ENCODE measurements around the gene LCN10. TPM values are rescaled to one million over a fixed set of nuclear protein-coding genes. Genes with fewer than 3 reads are reported as not detected.

The LCN10 gene
- total and polyA plus RNA-seq, 12 donors = 0.44 to 144 (median 3.1) TPM

DNA sequence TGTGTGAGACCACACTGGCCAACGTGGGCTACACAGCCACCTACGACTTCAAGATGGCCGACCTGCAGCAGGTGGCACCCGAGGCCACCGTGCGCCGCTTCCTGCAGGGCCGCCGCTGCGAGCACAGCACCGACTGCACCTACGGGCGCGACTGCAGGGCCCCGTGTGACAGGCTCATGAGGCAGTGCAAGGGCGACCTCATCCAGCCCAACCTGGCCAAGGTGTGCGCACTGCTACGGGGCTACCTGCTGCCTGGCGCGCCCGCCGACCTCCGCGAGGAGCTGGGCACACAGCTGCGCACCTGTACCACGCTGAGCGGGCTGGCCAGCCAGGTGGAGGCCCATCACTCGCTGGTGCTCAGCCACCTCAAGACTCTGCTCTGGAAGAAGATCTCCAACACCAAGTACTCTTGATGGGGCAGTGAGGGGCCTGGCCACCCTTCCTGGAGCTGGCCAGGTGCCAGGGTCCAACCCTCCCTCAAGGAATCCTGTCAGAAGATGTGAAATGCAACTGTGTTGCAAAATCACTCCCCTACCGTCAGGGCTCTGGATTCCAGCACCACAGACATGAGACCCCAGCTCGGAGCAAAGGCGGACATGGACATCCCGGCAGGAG lies 19.3 kb downstream of the LCN10 start:
- Histone ChIP-seq H3K36me3 (peaks cover 3 to 62% (median 34%) of the 10 kb centered on the region in 9 donors), H3K27ac (peak overlapping the region in 1 of 10 donors; percentile 3)
- intact Hi-C loops (cut with DNase I) = loop anchor here in 1 of 10 donors (1.0 kb wide), 1 partner anchor 46 kb away; no protein-coding TSS in a partner anchor

DNA sequence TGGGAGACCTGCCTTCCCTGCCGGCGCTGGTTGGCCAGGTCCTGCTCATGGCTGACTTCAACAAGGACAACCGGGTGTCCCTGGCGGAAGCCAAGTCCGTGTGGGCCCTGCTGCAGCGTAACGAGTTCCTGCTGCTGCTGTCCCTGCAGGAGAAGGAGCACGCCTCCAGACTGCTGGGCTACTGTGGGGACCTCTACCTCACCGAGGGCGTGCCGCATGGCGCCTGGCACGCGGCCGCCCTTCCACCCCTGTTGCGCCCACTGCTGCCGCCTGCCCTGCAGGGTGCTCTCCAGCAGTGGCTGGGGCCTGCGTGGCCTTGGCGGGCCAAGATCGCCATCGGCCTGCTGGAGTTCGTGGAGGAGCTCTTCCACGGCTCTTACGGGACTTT lies 19.8 kb downstream of the LCN10 start:
- ATAC-seq (no peak), DNase-seq (no peak)
- no peak for TF ChIP-seq CTCF (IDR thresholded peaks at IDR 0.05)
- Histone ChIP-seq H3K27me3 (no peaks in the 10 kb centered on the region), H3K27ac (peak overlapping the region in 1 of 10 donors; percentile 3), H3K36me3 (peaks cover 3 to 62% (median 34%) of the 10 kb centered on the region in 9 donors), H3K9me3 (no peaks in the 10 kb centered on the region), H3K4me1 (peaks cover 20 to 85% (median 78%) of the 10 kb centered on the region in 9 donors), H3K4me3 (no peak overlapping the region)
- WGBS, 2 donors = 85% methylated on average over 22 to 24 of the region's 24 CpGs
- intact Hi-C loops (cut with DNase I) = loop anchor here in 1 of 10 donors (1.0 kb wide), 1 partner anchor 46 kb away; no protein-coding TSS in a partner anchor

More for the DNA sequence above, 19.3 kb downstream of the LCN10 start:
- no peak for ATAC-seq
- H3K27me3 ChIP-seq = no peaks in the 10 kb centered on the region
- WGBS, 2 donors = 91 to 93% methylated on average over 32 of the region's 32 CpGs
- TF ChIP-seq CTCF (IDR thresholded peaks at IDR 0.05) = no peak
- no peak for DNase-seq
- peaks cover 20 to 86% (median 79%) of the 10 kb centered on the region in 9 donors for H3K4me1 ChIP-seq
- no peaks in the 10 kb centered on the region for H3K9me3 ChIP-seq
- H3K4me3 ChIP-seq = no peak overlapping the region

DNA sequence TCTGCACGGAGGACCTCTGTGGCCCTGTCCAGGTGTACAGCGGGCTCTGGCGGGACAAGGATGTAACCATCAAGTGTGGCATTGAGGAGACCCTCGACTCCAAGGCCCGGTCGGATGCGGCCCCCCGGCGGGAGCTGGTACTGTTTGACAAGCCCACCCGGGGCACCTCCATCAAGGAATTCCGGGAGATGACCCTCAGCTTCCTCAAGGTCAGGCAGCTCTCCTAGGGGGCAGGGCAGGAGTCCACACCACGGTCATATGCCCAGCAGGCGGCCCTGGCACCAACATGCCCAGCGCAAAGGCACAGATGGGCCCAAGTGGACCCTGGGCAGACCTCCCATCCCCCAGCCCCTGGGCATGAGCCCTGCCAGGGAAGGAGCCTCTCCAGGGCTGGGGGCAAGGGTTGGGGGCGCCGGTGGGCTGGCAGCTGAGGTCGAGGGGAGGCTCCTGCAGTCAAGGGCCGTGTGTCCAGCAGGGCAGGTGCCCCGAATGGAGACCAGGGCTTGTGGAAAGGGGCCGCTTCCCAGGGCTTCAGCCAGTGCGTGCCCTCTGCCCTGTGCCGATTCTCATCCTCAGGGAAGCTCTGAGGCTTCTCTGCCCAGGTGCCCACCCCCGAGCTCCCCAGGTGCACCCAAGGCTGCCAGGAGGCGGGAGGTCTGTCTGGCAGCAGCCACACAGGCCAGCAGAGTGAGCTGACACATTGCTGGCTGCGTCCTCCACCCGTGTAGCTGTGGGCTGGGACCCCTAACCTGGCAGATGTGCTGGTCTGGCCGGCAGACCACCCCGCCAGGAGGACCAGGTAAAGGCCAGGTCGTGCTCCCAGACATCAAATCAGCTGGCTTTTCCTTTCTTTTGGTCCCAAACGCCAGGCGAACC lies 20.4 kb downstream of the LCN10 start:
- peak overlapping the region in 5 of 10 donors; percentile 10 to 85 (median 58) for H3K27ac ChIP-seq
- ATAC-seq (no peak), DNase-seq (no peak)
- no peak overlapping the region for H3K4me3 ChIP-seq
- TF ChIP-seq CTCF (IDR thresholded peaks at IDR 0.05) = no peak
- 81% methylated on average over 31 of the region's 31 CpGs for WGBS, 2 donors
- no peaks in the 10 kb centered on the region for H3K9me3 ChIP-seq
- peaks cover 3 to 62% (median 34%) of the 10 kb centered on the region in 9 donors for H3K36me3 ChIP-seq
- H3K4me1 ChIP-seq = peaks cover 20 to 82% (median 76%) of the 10 kb centered on the region in 9 donors
- intact Hi-C loops (cut with DNase I) = no loop called here
- H3K27me3 ChIP-seq = no peaks in the 10 kb centered on the region

DNA sequence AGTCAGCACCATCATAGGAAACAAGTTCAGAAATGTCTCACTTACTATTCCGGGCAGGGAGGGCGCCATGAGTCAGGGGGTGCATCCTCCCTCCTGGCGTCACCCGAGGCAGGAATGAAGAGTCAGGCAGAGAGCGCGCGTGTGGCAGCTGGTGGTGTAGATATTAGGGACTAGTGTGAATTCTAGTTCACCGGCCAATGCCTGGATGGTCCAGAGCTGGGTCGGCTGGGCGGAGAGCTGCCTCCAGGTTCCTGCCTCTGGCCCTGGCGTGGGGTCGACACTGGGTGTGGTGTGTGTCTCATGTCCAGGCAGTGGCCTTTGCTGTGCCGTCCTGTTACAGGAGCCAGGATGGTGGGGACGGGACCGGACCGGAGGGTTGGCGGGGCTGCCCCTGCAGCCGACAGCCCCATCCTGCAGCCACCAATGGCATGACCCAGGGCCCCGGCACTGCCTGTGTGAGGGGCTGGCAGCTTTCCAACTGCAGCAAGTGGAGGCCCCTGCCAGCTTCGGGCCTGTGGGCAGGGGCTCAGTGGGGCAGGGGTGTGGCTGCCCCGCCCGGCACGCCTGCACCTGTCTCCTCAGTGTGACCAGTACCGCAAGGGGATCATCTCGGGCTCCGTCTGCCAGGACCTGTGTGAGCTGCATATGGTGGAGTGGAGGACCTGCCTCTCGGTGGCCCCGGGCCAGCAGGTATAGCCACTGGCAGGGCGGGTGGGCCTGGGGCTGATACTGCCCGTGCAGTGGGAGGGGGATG lies 21.2 kb downstream of the LCN10 start:
- H3K36me3 ChIP-seq = peaks cover 3 to 56% (median 34%) of the 10 kb centered on the region in 9 donors
- DNase-seq (no peak), ATAC-seq (peak; percentile 1 to 54 (median 22))
- no peak overlapping the region for H3K4me3 ChIP-seq
- H3K27ac ChIP-seq = peak overlapping the region in 9 of 10 donors; percentile 26 to 85 (median 58)
- TF ChIP-seq CTCF (IDR thresholded peaks at IDR 0.05) = no peak
- no peaks in the 10 kb centered on the region for H3K27me3 ChIP-seq
- H3K9me3 ChIP-seq = no peaks in the 10 kb centered on the region
- peaks cover 20 to 74% (median 68%) of the 10 kb centered on the region in 9 donors for H3K4me1 ChIP-seq
- 56 to 57% methylated on average over 30 of the region's 30 CpGs for WGBS, 2 donors
- intact Hi-C loops (cut with DNase I) = no loop called here

All from heart right ventricle (tissue), 16 donors.